Measurements from ENCODE around the gene ZFAND3. TPM values are rescaled to one million over a fixed set of nuclear protein-coding genes. Genes with fewer than 3 reads are reported as not detected.

ZFAND3 gene
- total RNA-seq, 1 experiment from 2014 or later: 47.2 TPM

DNA sequence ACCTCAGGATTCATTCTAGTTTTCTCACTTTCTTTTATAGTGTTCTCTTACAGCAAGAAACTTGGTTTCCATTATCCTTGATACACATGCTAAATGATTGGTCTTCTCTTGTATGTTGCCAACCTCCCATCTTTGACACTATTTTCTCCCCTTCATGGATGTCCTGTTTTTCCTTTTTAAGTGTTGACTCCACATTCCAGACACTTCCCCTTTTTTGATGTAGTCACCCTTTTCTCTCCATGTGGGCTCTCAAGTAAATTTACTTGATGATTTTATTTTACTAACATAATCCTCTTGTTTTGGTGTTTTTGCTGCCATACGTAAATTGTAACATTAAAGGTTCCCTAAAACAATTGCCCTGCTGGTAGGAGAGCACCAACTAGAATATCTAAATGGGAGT, 148.1 kb downstream of the ZFAND3 start (continued):
- TF ChIP-seq POLR2AphosphoS5 (IDR thresholded peaks at IDR 0.05; ENCODE audit: low read depth, low read length) (no peak), FOSL1 (IDR thresholded peaks at IDR 0.05; ENCODE audit: low read depth) (no peak), ZFX (IDR thresholded peaks at IDR 0.05) (no peak), JUND (IDR thresholded peaks at IDR 0.05) (no peak)
- TF ChIP-seq, protein P1, sequence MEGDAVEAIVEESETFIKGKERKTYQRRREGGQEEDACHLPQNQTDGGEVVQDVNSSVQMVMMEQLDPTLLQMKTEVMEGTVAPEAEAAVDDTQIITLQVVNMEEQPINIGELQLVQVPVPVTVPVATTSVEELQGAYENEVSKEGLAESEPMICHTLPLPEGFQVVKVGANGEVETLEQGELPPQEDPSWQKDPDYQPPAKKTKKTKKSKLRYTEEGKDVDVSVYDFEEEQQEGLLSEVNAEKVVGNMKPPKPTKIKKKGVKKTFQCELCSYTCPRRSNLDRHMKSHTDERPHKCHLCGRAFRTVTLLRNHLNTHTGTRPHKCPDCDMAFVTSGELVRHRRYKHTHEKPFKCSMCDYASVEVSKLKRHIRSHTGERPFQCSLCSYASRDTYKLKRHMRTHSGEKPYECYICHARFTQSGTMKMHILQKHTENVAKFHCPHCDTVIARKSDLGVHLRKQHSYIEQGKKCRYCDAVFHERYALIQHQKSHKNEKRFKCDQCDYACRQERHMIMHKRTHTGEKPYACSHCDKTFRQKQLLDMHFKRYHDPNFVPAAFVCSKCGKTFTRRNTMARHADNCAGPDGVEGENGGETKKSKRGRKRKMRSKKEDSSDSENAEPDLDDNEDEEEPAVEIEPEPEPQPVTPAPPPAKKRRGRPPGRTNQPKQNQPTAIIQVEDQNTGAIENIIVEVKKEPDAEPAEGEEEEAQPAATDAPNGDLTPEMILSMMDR (IDR thresholded peaks at IDR 0.05 in 2 of 3, conservative IDR thresholded peaks at IDR 0.05 in 1 of 3; ENCODE audit: borderline replicate concordance in 1 of 3, insufficient read depth in 1 of 3, low read depth in 2 of 3, low read length in 2 of 3): no peak
- TF ChIP-seq, protein P2, sequence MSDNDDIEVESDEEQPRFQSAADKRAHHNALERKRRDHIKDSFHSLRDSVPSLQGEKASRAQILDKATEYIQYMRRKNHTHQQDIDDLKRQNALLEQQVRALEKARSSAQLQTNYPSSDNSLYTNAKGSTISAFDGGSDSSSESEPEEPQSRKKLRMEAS (IDR thresholded peaks at IDR 0.05): no peak

DNA sequence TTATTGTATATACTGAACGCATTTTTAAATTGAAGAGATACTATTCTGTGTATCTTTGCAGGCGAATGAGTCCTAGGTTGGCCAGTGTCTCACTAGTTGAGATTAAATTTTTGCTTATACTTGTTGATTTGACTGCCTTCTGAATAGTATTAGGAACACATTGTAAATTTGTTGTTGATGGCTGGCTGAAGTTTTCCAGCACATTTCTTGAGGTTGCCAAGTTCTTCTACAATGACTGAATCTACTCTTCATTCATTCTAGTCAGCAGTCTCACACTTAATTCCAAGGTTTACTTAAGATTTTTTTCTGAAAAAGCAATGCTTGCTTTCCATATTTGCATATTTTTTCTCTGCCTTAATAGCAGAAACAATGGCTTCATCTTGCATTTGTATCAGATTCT, 151.7 kb downstream of the ZFAND3 start:
- no peak overlapping the region for H3K4me2 ChIP-seq (ENCODE audit: low read length)
- ChIA-PET CTCF (no interaction called here), POLR2A (no interaction called here), RAD21 (ENCODE audit: low non-redundant PET in 1 of 2, low total read pairs in 2 of 2, uncharacterized antibody in 2 of 2, unreplicated experiment in 2 of 2) (no interaction called here)
- no peak overlapping the region for H3K4me3 ChIP-seq (replicated peaks in 1 of 2; ENCODE audit: low read depth in 1 of 2, low read length in 2 of 2)
- no peaks in the 10 kb centered on the region for H3K36me3 ChIP-seq (ENCODE audit: control insufficient read depth in 1 of 2, insufficient read depth in 2 of 2, low read length in 2 of 2)
- intact Hi-C loops (cut with micrococcal nuclease): no loop called here
- peaks cover 29% of the 10 kb centered on the region for H3K79me2 ChIP-seq (ENCODE audit: insufficient read depth, low read length)
- H3K27ac ChIP-seq (ENCODE audit: low read depth, low read length): no peak overlapping the region
- H3K9me3 ChIP-seq (ENCODE audit: control insufficient read depth in 1 of 2, insufficient read depth in 1 of 2, low read depth in 1 of 2, low read length in 2 of 2): no peaks in the 10 kb centered on the region; a peak in 1 of 4 replicates
- BruUV-seq (replicated peaks): no TSS peak
- H2AFZ ChIP-seq (ENCODE audit: low read depth, low read length, poor library complexity, severe bottlenecking): no peak overlapping the region
- no peak overlapping the region for H3K9ac ChIP-seq (ENCODE audit: low read length)
- H3K27me3 ChIP-seq (ENCODE audit: insufficient read depth, low read length): no peaks in the 10 kb centered on the region
- H3K9me2 ChIP-seq (ENCODE audit: insufficient read depth): no peaks in the 10 kb centered on the region
- no peak for ATAC-seq
- DNase-seq (ENCODE audit: low read depth, low spot score): no peak
- TF ChIP-seq, protein P3, sequence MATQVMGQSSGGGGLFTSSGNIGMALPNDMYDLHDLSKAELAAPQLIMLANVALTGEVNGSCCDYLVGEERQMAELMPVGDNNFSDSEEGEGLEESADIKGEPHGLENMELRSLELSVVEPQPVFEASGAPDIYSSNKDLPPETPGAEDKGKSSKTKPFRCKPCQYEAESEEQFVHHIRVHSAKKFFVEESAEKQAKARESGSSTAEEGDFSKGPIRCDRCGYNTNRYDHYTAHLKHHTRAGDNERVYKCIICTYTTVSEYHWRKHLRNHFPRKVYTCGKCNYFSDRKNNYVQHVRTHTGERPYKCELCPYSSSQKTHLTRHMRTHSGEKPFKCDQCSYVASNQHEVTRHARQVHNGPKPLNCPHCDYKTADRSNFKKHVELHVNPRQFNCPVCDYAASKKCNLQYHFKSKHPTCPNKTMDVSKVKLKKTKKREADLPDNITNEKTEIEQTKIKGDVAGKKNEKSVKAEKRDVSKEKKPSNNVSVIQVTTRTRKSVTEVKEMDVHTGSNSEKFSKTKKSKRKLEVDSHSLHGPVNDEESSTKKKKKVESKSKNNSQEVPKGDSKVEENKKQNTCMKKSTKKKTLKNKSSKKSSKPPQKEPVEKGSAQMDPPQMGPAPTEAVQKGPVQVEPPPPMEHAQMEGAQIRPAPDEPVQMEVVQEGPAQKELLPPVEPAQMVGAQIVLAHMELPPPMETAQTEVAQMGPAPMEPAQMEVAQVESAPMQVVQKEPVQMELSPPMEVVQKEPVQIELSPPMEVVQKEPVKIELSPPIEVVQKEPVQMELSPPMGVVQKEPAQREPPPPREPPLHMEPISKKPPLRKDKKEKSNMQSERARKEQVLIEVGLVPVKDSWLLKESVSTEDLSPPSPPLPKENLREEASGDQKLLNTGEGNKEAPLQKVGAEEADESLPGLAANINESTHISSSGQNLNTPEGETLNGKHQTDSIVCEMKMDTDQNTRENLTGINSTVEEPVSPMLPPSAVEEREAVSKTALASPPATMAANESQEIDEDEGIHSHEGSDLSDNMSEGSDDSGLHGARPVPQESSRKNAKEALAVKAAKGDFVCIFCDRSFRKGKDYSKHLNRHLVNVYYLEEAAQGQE (IDR thresholded peaks at IDR 0.05; ENCODE audit: low read depth): no peak
- TF ChIP-seq EGR1 (IDR thresholded peaks at IDR 0.05; ENCODE audit: low read depth): no peak
- H4K20me1 ChIP-seq (ENCODE audit: insufficient read depth): no peaks in the 10 kb centered on the region
- no peaks in the 10 kb centered on the region for H3K4me1 ChIP-seq (ENCODE audit: control insufficient read depth in 1 of 2, insufficient read depth in 2 of 2, low read length in 2 of 2)
